NB4 (cell line): ENCODE data around the gene RAB38.

ENCODE experiments used
- DNase-seq: peaks from one replicate; pipeline ENCODE4 v3.0.0; 2010; ENCODE audit warnings: low read depth
- H3K4me3 ChIP-seq: one replicate; pipeline ENCODE4 v1.5.1; 2011; ENCODE audit warnings: mild to moderate bottlenecking, low read depth, low read length, moderate library complexity
- CTCF ChIP-seq: IDR thresholded peaks from one replicate; pipeline ENCODE4 v1.5.1; 2012; ENCODE audit warnings: low read depth, low read length
- MAX ChIP-seq: IDR thresholded peaks from 2 replicates; pipeline ENCODE4 v1.6.1; 2011; ENCODE audit warnings: low read depth, low read length
- MYC ChIP-seq: IDR thresholded peaks from 2 replicates; pipeline ENCODE4 v1.6.1; 2011; ENCODE audit warnings: low read depth, low read length
- POLR2A ChIP-seq: IDR thresholded peaks from 2 replicates; pipeline ENCODE4 v1.6.1; 2011; ENCODE audit warnings: mild to moderate bottlenecking; ENCODE audit not compliant: insufficient read length; ENCODE audit errors: extremely low read depth

Gene RAB38

GRCh38 chr11:88068848-88069554, 106.2 kb downstream of the RAB38 start:
- H3K4me3 ChIP-seq: no peak overlapping the region
- TF ChIP-seq MAX (no peak), MYC (no peak), CTCF (no peak), POLR2A (no peak)
- DNase-seq: no peak

GRCh38 chr11:88066090-88066489, 109.2 kb downstream of the RAB38 start:
- H3K4me3 ChIP-seq: no peak overlapping the region
- TF ChIP-seq CTCF (no peak), MAX (no peak), MYC (no peak)
- DNase-seq: no peak

GRCh38 chr11:88064097-88064705, 111.0 kb downstream of the RAB38 start:
- TF ChIP-seq MYC (no peak), MAX (no peak), POLR2A (no peak), CTCF (no peak)
- DNase-seq: no peak
- H3K4me3 ChIP-seq: no peak overlapping the region
